ENCODE measurements around the gene KANSL1L. TPM values are rescaled to one million over a fixed set of nuclear protein-coding genes. Genes with fewer than 3 reads are reported as not detected.

Gene KANSL1L
- total RNA-seq, 2 experiments from 2014 or later, result 4.6 to 6.3 TPM

GRCh38 chr2:210170446-210171303, 534 bp downstream of the KANSL1L start:
- Mint-ChIP-seq H3K27ac (peak overlapping the region; percentile 82), H3K36me3 (ENCODE audit: low read depth) (no peaks in the 10 kb centered on the region), H3K4me1 (peaks cover 26% of the 10 kb centered on the region), H3K27me3 (peaks cover 30% of the 10 kb centered on the region), H3K9me3 (no peaks in the 10 kb centered on the region), H3K4me3 (peak overlapping the region; percentile 81)
- ChIA-PET CTCF (no interaction called here), POLR2A (interaction anchor here (0.9 to 1.5 kb wide), 5 partner anchors 9 to 168 kb away, joined by 3 to 6 read pairs (median 3); no protein-coding TSS in a partner anchor)
- DNase-seq, result peak; percentile 97

GRCh38 chr2:210170196-210170445, 1.1 kb downstream of the KANSL1L start:
- peaks cover 28% of the 10 kb centered on the region for H3K27me3 Mint-ChIP-seq
- no peak for DNase-seq
- no peaks in the 10 kb centered on the region for H3K36me3 Mint-ChIP-seq (ENCODE audit: low read depth)
- no peaks in the 10 kb centered on the region for H3K9me3 Mint-ChIP-seq
- ChIA-PET POLR2A (interaction anchor here (1.0 to 1.5 kb wide), 4 partner anchors 8 to 166 kb away, joined by 3 to 6 read pairs (median 3); no protein-coding TSS in a partner anchor), CTCF (no interaction called here)
- H3K4me3 Mint-ChIP-seq, result peak overlapping the region; percentile 81
- H3K4me1 Mint-ChIP-seq, result peaks cover 26% of the 10 kb centered on the region
- peak overlapping the region; percentile 82 for H3K27ac Mint-ChIP-seq

GRCh38 chr2:210169516-210170195, 1.6 kb downstream of the KANSL1L start:
- peaks cover 27% of the 10 kb centered on the region for H3K27me3 Mint-ChIP-seq
- CTCF ChIA-PET, result no interaction called here

GRCh38 chr2:210167227-210167626, 4.0 kb downstream of the KANSL1L start:
- no peak for DNase-seq
- ChIA-PET CTCF (no interaction called here), POLR2A (no interaction called here)
- no peak overlapping the region for H3K27ac Mint-ChIP-seq
- peaks cover 30% of the 10 kb centered on the region for H3K4me1 Mint-ChIP-seq
- no peak overlapping the region for H3K4me3 Mint-ChIP-seq
- no peaks in the 10 kb centered on the region for H3K9me3 Mint-ChIP-seq
- no peaks in the 10 kb centered on the region for H3K36me3 Mint-ChIP-seq (ENCODE audit: low read depth)
- peaks cover 9% of the 10 kb centered on the region for H3K27me3 Mint-ChIP-seq

More at GRCh38 chr2:210169516-210170195, 1.6 kb downstream of the KANSL1L start:
- no peaks in the 10 kb centered on the region for H3K9me3 Mint-ChIP-seq
- H3K4me3 Mint-ChIP-seq, result peak overlapping the region; percentile 81
- H3K4me1 Mint-ChIP-seq, result peaks cover 26% of the 10 kb centered on the region
- POLR2A ChIA-PET, result no interaction called here
- peak overlapping the region; percentile 82 for H3K27ac Mint-ChIP-seq
- no peak for DNase-seq
- H3K36me3 Mint-ChIP-seq (ENCODE audit: low read depth), result no peaks in the 10 kb centered on the region

- H3K9me3 Mint-ChIP-seq, result no peaks in the 10 kb centered on the region
- H3K4me1 Mint-ChIP-seq, result peaks cover 4% of the 10 kb centered on the region
- H3K36me3 Mint-ChIP-seq (ENCODE audit: low read depth), result no peaks in the 10 kb centered on the region
- CTCF ChIA-PET, result no interaction called here
- POLR2A ChIA-PET, result interaction anchor here (0.9 kb wide), 1 partner anchor 8 kb away, joined by 3 read pairs; no protein-coding TSS in a partner anchor
- no peak overlapping the region for H3K27ac Mint-ChIP-seq
- DNase-seq, result no peak
- H3K4me3 Mint-ChIP-seq, result no peak overlapping the region
- no peaks in the 10 kb centered on the region for H3K27me3 Mint-ChIP-seq
These were observed 8.6 kb downstream of the KANSL1L start for GRCh38 chr2:210162466-210163124.

GRCh38 chr2:210159059-210159458, 12.2 kb downstream of the KANSL1L start:
- no peaks in the 10 kb centered on the region for H3K9me3 Mint-ChIP-seq
- DNase-seq, result no peak
- H3K4me3 Mint-ChIP-seq, result no peak overlapping the region
- CTCF ChIA-PET, result no interaction called here
- POLR2A ChIA-PET, result no interaction called here
- H3K27ac Mint-ChIP-seq, result no peak overlapping the region
- H3K36me3 Mint-ChIP-seq (ENCODE audit: low read depth), result no peaks in the 10 kb centered on the region
- H3K4me1 Mint-ChIP-seq, result peaks cover 4% of the 10 kb centered on the region
- no peaks in the 10 kb centered on the region for H3K27me3 Mint-ChIP-seq

- no peak overlapping the region for H3K27ac Mint-ChIP-seq
- H3K27me3 Mint-ChIP-seq, result no peaks in the 10 kb centered on the region
- CTCF ChIA-PET, result no interaction called here
- no peaks in the 10 kb centered on the region for H3K36me3 Mint-ChIP-seq (ENCODE audit: low read depth)
- H3K4me1 Mint-ChIP-seq, result peaks cover 3% of the 10 kb centered on the region
- POLR2A ChIA-PET, result no interaction called here
- no peaks in the 10 kb centered on the region for H3K9me3 Mint-ChIP-seq
- no peak for DNase-seq
- no peak overlapping the region for H3K4me3 Mint-ChIP-seq
These were observed 13.0 kb downstream of the KANSL1L start for GRCh38 chr2:210158236-210158635.

- POLR2A ChIA-PET, result no interaction called here
- Mint-ChIP-seq H3K4me3 (no peak overlapping the region), H3K9me3 (no peaks in the 10 kb centered on the region), H3K36me3 (ENCODE audit: low read depth) (no peaks in the 10 kb centered on the region), H3K27ac (no peak overlapping the region), H3K4me1 (no peaks in the 10 kb centered on the region), H3K27me3 (no peaks in the 10 kb centered on the region)
- DNase-seq, result no peak
- CTCF ChIA-PET, result no interaction called here
These were observed 13.7 kb downstream of the KANSL1L start for GRCh38 chr2:210157526-210157925.

GRCh38 chr2:210147614-210148013, 23.6 kb downstream of the KANSL1L start:
- Mint-ChIP-seq H3K4me3 (no peak overlapping the region), H3K27ac (no peak overlapping the region)

GRCh38 chr2:210132239-210132638, 39.0 kb downstream of the KANSL1L start:
- H3K4me3 Mint-ChIP-seq, result no peak overlapping the region
- POLR2A ChIA-PET, result no interaction called here
- DNase-seq, result no peak
- no peaks in the 10 kb centered on the region for H3K4me1 Mint-ChIP-seq
- CTCF ChIA-PET, result no interaction called here
- no peaks in the 10 kb centered on the region for H3K27me3 Mint-ChIP-seq
- no peaks in the 10 kb centered on the region for H3K36me3 Mint-ChIP-seq (ENCODE audit: low read depth)
- no peak overlapping the region for H3K27ac Mint-ChIP-seq
- no peaks in the 10 kb centered on the region for H3K9me3 Mint-ChIP-seq

More at GRCh38 chr2:210147614-210148013, 23.6 kb downstream of the KANSL1L start:
- ChIA-PET POLR2A (no interaction called here), CTCF (no interaction called here)
- Mint-ChIP-seq H3K36me3 (ENCODE audit: low read depth) (peaks cover 10% of the 10 kb centered on the region), H3K9me3 (no peaks in the 10 kb centered on the region), H3K4me1 (no peaks in the 10 kb centered on the region), H3K27me3 (no peaks in the 10 kb centered on the region)
- no peak for DNase-seq

- no peaks in the 10 kb centered on the region for H3K36me3 Mint-ChIP-seq (ENCODE audit: low read depth)
- H3K4me1 Mint-ChIP-seq, result no peaks in the 10 kb centered on the region
- ChIA-PET POLR2A (no interaction called here), CTCF (no interaction called here)
- H3K27me3 Mint-ChIP-seq, result no peaks in the 10 kb centered on the region
- no peaks in the 10 kb centered on the region for H3K9me3 Mint-ChIP-seq
- no peak overlapping the region for H3K27ac Mint-ChIP-seq
- DNase-seq, result no peak
- no peak overlapping the region for H3K4me3 Mint-ChIP-seq
These were observed 42.2 kb downstream of the KANSL1L start for GRCh38 chr2:210128961-210129360.

- ChIA-PET POLR2A (interaction anchor here (0.7 kb wide), 1 partner anchor 282 kb away, joined by 3 read pairs; no protein-coding TSS in a partner anchor), CTCF (no interaction called here)
- Mint-ChIP-seq H3K36me3 (ENCODE audit: low read depth) (peaks cover 5% of the 10 kb centered on the region), H3K9me3 (peaks cover 9% of the 10 kb centered on the region), H3K4me3 (no peak overlapping the region), H3K27ac (no peak overlapping the region), H3K27me3 (no peaks in the 10 kb centered on the region), H3K4me1 (no peaks in the 10 kb centered on the region)
- DNase-seq, result no peak
These were observed 57.5 kb downstream of the KANSL1L start for GRCh38 chr2:210113614-210114235.

GRCh38 chr2:210112871-210113270, 58.3 kb downstream of the KANSL1L start:
- H3K9me3 Mint-ChIP-seq, result peaks cover 9% of the 10 kb centered on the region
- H3K27ac Mint-ChIP-seq, result no peak overlapping the region
- H3K4me1 Mint-ChIP-seq, result no peaks in the 10 kb centered on the region
- CTCF ChIA-PET, result no interaction called here
- peaks cover 5% of the 10 kb centered on the region for H3K36me3 Mint-ChIP-seq (ENCODE audit: low read depth)
- POLR2A ChIA-PET, result no interaction called here
- H3K4me3 Mint-ChIP-seq, result no peak overlapping the region
- no peak for DNase-seq
- no peaks in the 10 kb centered on the region for H3K27me3 Mint-ChIP-seq
